OCI-LY7 (cell line): ENCODE data around the gene DOCK1. TPM values are rescaled to one million over a fixed set of nuclear protein-coding genes. Genes with fewer than 3 reads are reported as not detected.

Source experiments
- BruUV-seq: library from RNA; stranded (reverse); fragments of 400-500 nt; replicated peaks from 2 replicates; lab custom pipeline; 2021; lab: Mats Ljungman, UMichigan
- CTCF ChIA-PET: fragments of 300-600 bp; sonication (Branson Sonifier 250); formaldehyde crosslinking; loops from one replicate; lab custom pipeline; 2022; ENCODE audit warnings: antibody characterized with exemption; ENCODE audit not compliant: unreplicated experiment; lab: Charles Lee
- POLR2A ChIA-PET: fragments of 300-600 bp; sonication (Branson Sonifier 250); formaldehyde crosslinking; loops from one replicate; lab custom pipeline; 2022; ENCODE audit warnings: antibody characterized with exemption; lab: Charles Lee
- DNase-seq: peaks from one replicate; pipeline ENCODE4 v3.0.0-alpha.2; 2015; ENCODE audit warnings: low spot score
- H2AFZ ChIP-seq: fragments of 200-600 bp; sonication (generic), shearing (Covaris generic); 2 replicates; pipeline ENCODE4 v1.6.1; 2014; ENCODE audit warnings: mild to moderate bottlenecking, antibody characterized with exemption, low read length, moderate library complexity
- H3K27ac ChIP-seq: fragments of 200-600 bp; sonication (generic); 2 replicates; pipeline ENCODE4 v1.5.1; 2014; ENCODE audit warnings: mixed run types, low read depth, mild to moderate bottlenecking, moderate library complexity, low read length, inconsistent platforms; ENCODE audit not compliant: poor library complexity, severe bottlenecking
- H3K36me3 ChIP-seq: fragments of 200-600 bp; sonication (generic); 2 replicates; pipeline ENCODE4 v1.6.1; 2014; ENCODE audit warnings: mild to moderate bottlenecking, antibody characterized with exemption, low read length, moderate library complexity, mixed read lengths; ENCODE audit not compliant: insufficient read depth
- H3K4me1 ChIP-seq: fragments of 200-600 bp; sonication (generic); 2 replicates; pipeline ENCODE4 v1.5.1; 2014; ENCODE audit warnings: mild to moderate bottlenecking, low read length; ENCODE audit not compliant: insufficient read depth, poor library complexity, severe bottlenecking
- H3K4me2 ChIP-seq: fragments of 200-600 bp; sonication (generic); 2 replicates; pipeline ENCODE4 v1.6.1; 2014; ENCODE audit warnings: mild to moderate bottlenecking, low read length
- H3K4me3 ChIP-seq: fragments of 200-600 bp; sonication (generic); 2 replicates; pipeline ENCODE4 v1.5.1; 2014; ENCODE audit warnings: mild to moderate bottlenecking, low read depth, low read length; ENCODE audit not compliant: poor library complexity, severe bottlenecking
- H3K79me2 ChIP-seq: fragments of 200-600 bp; sonication (generic); 2 replicates; pipeline ENCODE4 v1.6.1; 2016; ENCODE audit warnings: low read depth, mild to moderate bottlenecking, low read length, moderate library complexity, mixed read lengths; ENCODE audit not compliant: insufficient read depth
- H3K9me2 ChIP-seq: fragments of 200-600 bp; sonication (generic); 2 replicates; pipeline ENCODE4 v1.6.1; 2016; ENCODE audit warnings: mild to moderate bottlenecking, low read length, mixed read lengths; ENCODE audit not compliant: insufficient read depth
- H3K9me3 ChIP-seq: fragments of 200-600 bp; sonication (generic); 2 replicates; pipeline ENCODE4 v1.6.1; 2014; ENCODE audit warnings: mild to moderate bottlenecking, mixed run types, low read length, mixed read lengths
- H4K20me1 ChIP-seq: fragments of 200-600 bp; sonication (generic); 2 replicates; pipeline ENCODE4 v1.6.1; 2014; ENCODE audit warnings: mild to moderate bottlenecking, antibody characterized with exemption, low read length, moderate library complexity, mixed read lengths; ENCODE audit not compliant: insufficient read depth
- CTCF ChIP-seq: fragments of 200-600 bp; sonication (generic); conservative IDR thresholded peaks from 2 replicates; pipeline ENCODE4 v1.5.1; 2014; ENCODE audit warnings: mild to moderate bottlenecking, antibody characterized with exemption, low read length, moderate library complexity, mixed read lengths
- EZH2phosphoT487 ChIP-seq: fragments of 200-600 bp; sonication (generic); IDR thresholded peaks from 2 replicates; pipeline ENCODE4 v1.6.1; 2018; ENCODE audit warnings: low read depth, borderline replicate concordance, mild to moderate bottlenecking, mixed run types, antibody characterized with exemption, low read length, moderate library complexity, mixed read lengths
- intact Hi-C: fragments of 100-400 bp; cut with micrococcal nuclease; formaldehyde crosslinking; loops from one replicate; pipeline ENCODE4 v1.10.0; 2022; ENCODE audit not compliant: unreplicated experiment
- total RNA-seq, 2 experiments: library from RNA; depleted of rRNA in 1 of 2; stranded (reverse); fragments of >200 nt in 1 of 2; shearing (Covaris generic) in 1 of 2; gene quantifications; 2 replicates each; pipeline ENCODE4 v1.2.3, GENCODE V29; 2014 to 2022

DOCK1 gene
- total RNA-seq, 2 experiments from 2014 or later = not detected

- BruUV-seq = no TSS peak
- CTCF ChIA-PET = no interaction called here
- no peaks in the 10 kb centered on the region for H3K36me3 ChIP-seq
Observed at GRCh38 chr10:126975221-126975620, 70.0 kb downstream of the DOCK1 start.

GRCh38 chr10:126977216-126977615 lies 72.0 kb downstream of the DOCK1 start:
- H3K27ac ChIP-seq = no peak overlapping the region
- no peak overlapping the region for H2AFZ ChIP-seq
- ChIA-PET CTCF (no interaction called here), POLR2A (no interaction called here)
- H3K9me3 ChIP-seq = no peaks in the 10 kb centered on the region
- H3K4me2 ChIP-seq = no peak overlapping the region
- no peaks in the 10 kb centered on the region for H3K36me3 ChIP-seq
- BruUV-seq = no TSS peak
- no peaks in the 10 kb centered on the region for H3K9me2 ChIP-seq
- H4K20me1 ChIP-seq = no peaks in the 10 kb centered on the region
- TF ChIP-seq EZH2phosphoT487 = no peak
- no peak for TF ChIP-seq CTCF
- no peak overlapping the region for H3K4me3 ChIP-seq
- no peak for DNase-seq
- intact Hi-C loops = no loop called here
- H3K79me2 ChIP-seq = no peaks in the 10 kb centered on the region
- H3K4me1 ChIP-seq = no peaks in the 10 kb centered on the region

More at GRCh38 chr10:126975221-126975620, 70.0 kb downstream of the DOCK1 start:
- intact Hi-C loops = no loop called here
- POLR2A ChIA-PET = no interaction called here
- Histone ChIP-seq H3K9me3 (no peaks in the 10 kb centered on the region), H4K20me1 (no peaks in the 10 kb centered on the region), H3K4me1 (no peaks in the 10 kb centered on the region), H3K4me3 (no peak overlapping the region), H3K27ac (no peak overlapping the region), H3K9me2 (no peaks in the 10 kb centered on the region), H2AFZ (no peak overlapping the region), H3K4me2 (no peak overlapping the region), H3K79me2 (no peaks in the 10 kb centered on the region)
- no peak for DNase-seq
- TF ChIP-seq CTCF (no peak), EZH2phosphoT487 (no peak)

- no peaks in the 10 kb centered on the region for H3K9me2 ChIP-seq
- H3K27ac ChIP-seq = no peak overlapping the region
- no peaks in the 10 kb centered on the region for H3K4me1 ChIP-seq
- TF ChIP-seq EZH2phosphoT487 = no peak
- TF ChIP-seq CTCF = no peak
- intact Hi-C loops = no loop called here
- CTCF ChIA-PET = no interaction called here
- H3K4me2 ChIP-seq = no peak overlapping the region
- BruUV-seq = no TSS peak
- no peak for DNase-seq
- no peaks in the 10 kb centered on the region for H4K20me1 ChIP-seq
- no peaks in the 10 kb centered on the region for H3K36me3 ChIP-seq
- no peak overlapping the region for H2AFZ ChIP-seq
- no peaks in the 10 kb centered on the region for H3K9me3 ChIP-seq
- H3K79me2 ChIP-seq = no peaks in the 10 kb centered on the region
- no peak overlapping the region for H3K4me3 ChIP-seq
- POLR2A ChIA-PET = no interaction called here
Observed at GRCh38 chr10:126979311-126979710, 74.1 kb downstream of the DOCK1 start.
